NB4 (cell line): Measurements from ENCODE around the gene METTL13.

Source experiments
- CTCF ChIP-seq: IDR thresholded peaks from one replicate; pipeline ENCODE4 v1.5.1; 2012; ENCODE audit warnings: low read depth, low read length
- POLR2A ChIP-seq: IDR thresholded peaks from 2 replicates; pipeline ENCODE4 v1.6.1; 2011; ENCODE audit warnings: mild to moderate bottlenecking; ENCODE audit not compliant: insufficient read length; ENCODE audit errors: extremely low read depth

GRCh38 chr1:171762143-171762563 lies 19.3 kb upstream of the METTL13 start:
- TF ChIP-seq CTCF, result no peak
- TF ChIP-seq POLR2A, result no peak
